ENCODE measurements around the gene MRC2.
A peak's percentile ranks its signal among the peaks of the same experiment; 100 is the strongest.

- TF ChIP-seq RARB (CRISPR knock-in tag; IDR thresholded peaks at IDR 0.05) (no peak), PATZ1 (CRISPR knock-in tag; IDR thresholded peaks at IDR 0.05; ENCODE audit: borderline replicate concordance) (0 out of 2 replicates have a peak, but pooled peaks have one; percentile 21), ISL1 (CRISPR knock-in tag; IDR thresholded peaks at IDR 0.05) (peak; percentile 28; the same call in 1 of the 2 replicates)
These were observed 17.2 kb downstream of the MRC2 start for GRCh38 chr17:62644487-62645173.

Measured in SK-N-SH treated with all-trans-retinoic acid at 6 μM for 48 hours (cell line).